Smooth muscle cell (in vitro differentiated cells): ENCODE results near the gene FER1L5. TPM values are rescaled to one million over a fixed set of nuclear protein-coding genes. Genes with fewer than 3 reads are reported as not detected.

Source experiments
- DNase-seq: peaks from one replicate; lab custom pipeline; 2025; ENCODE audit not compliant: unreplicated experiment; lab: John Stamatoyannopoulos, UW
- H2AFZ ChIP-seq: fragments of 200-600 bp; sonication (generic); 2 replicates; pipeline ENCODE4 v1.6.0; 2016; ENCODE audit warnings: antibody characterized with exemption, low read depth, mild to moderate bottlenecking
- H3F3A ChIP-seq: fragments of 200-600 bp; sonication (generic); 2 replicates; pipeline ENCODE4 v1.6.0; 2017; ENCODE audit warnings: antibody characterized with exemption, low read depth
- H3K27ac ChIP-seq: fragments of 200-600 bp; sonication (generic); 2 replicates; pipeline ENCODE4 v1.5.1; 2016; ENCODE audit warnings: low read depth, mild to moderate bottlenecking
- H3K27me3 ChIP-seq: fragments of 200-600 bp; sonication (generic); 2 replicates; pipeline ENCODE4 v1.6.1; 2016; ENCODE audit warnings: low read depth, mild to moderate bottlenecking
- H3K36me3 ChIP-seq: fragments of 200-600 bp; sonication (generic); 2 replicates; pipeline ENCODE4 v1.5.1; 2016; ENCODE audit warnings: low read depth
- H3K4me1 ChIP-seq: fragments of 200-600 bp; sonication (generic); 2 replicates; pipeline ENCODE4 v1.5.1; 2016; ENCODE audit warnings: low read depth
- H3K4me2 ChIP-seq: fragments of 200-600 bp; sonication (generic); 2 replicates; pipeline ENCODE4 v1.6.0; 2016; ENCODE audit warnings: mild to moderate bottlenecking
- H3K4me3 ChIP-seq: fragments of 200-600 bp; sonication (generic); 2 replicates; pipeline ENCODE4 v1.5.1; 2016; ENCODE audit warnings: mild to moderate bottlenecking
- H3K79me2 ChIP-seq: fragments of 200-600 bp; sonication (generic); 2 replicates; pipeline ENCODE4 v1.6.0; 2016; ENCODE audit warnings: low read depth, mild to moderate bottlenecking
- H3K9ac ChIP-seq: fragments of 200-600 bp; sonication (generic); 2 replicates; pipeline ENCODE4 v1.6.0; 2016; ENCODE audit warnings: low read depth
- H3K9me3 ChIP-seq: fragments of 200-600 bp; sonication (generic); replicated peaks from 2 replicates; pipeline ENCODE4 v1.5.1; 2016; ENCODE audit warnings: low read depth
- H4K20me1 ChIP-seq: fragments of 200-600 bp; sonication (generic); 2 replicates; pipeline ENCODE4 v1.6.0; 2016; ENCODE audit warnings: low read depth
- CTCF ChIP-seq: fragments of 200-600 bp; sonication (generic); IDR thresholded peaks from 2 replicates; pipeline ENCODE4 v1.5.1; 2017; ENCODE audit warnings: borderline replicate concordance, mild to moderate bottlenecking, antibody characterized with exemption; ENCODE audit not compliant: insufficient read depth, poor library complexity, severe bottlenecking
- WGBS: methylation state at CpG from one replicate; pipeline ENCODE4 v1.1.7; 2016; ENCODE audit warnings: low lambda C conversion rate; 5-methylcytosine and 5-hydroxymethylcytosine counted together
- polyA plus RNA-seq: library from polyadenylated mRNA; unstranded; fragments of >200 nt; fragmentation: Nextera tagmentation; extraction: Ambion mirVana; gene quantifications from 2 replicates; pipeline ENCODE4 v1.2.1, GENCODE V29; 2016
- total RNA-seq: library from RNA; depleted of rRNA; stranded (reverse); fragments of >200 nt; gene quantifications from 2 replicates; pipeline ENCODE4 v1.2.3, GENCODE V29; 2014

The FER1L5 gene
- total and polyA plus RNA-seq, 2 experiments from 2014 or later = not detected

GRCh38 chr2:96695602-96696001 is 53.0 kb downstream of the FER1L5 start:
- no peak overlapping the region for H3K27ac ChIP-seq
- no peak overlapping the region for H2AFZ ChIP-seq
- no peaks in the 10 kb centered on the region for H4K20me1 ChIP-seq
- H3F3A ChIP-seq = no peaks in the 10 kb centered on the region
- no peaks in the 10 kb centered on the region for H3K27me3 ChIP-seq
- no peaks in the 10 kb centered on the region for H3K79me2 ChIP-seq
- H3K4me3 ChIP-seq = no peak overlapping the region
- no peak for TF ChIP-seq CTCF
- H3K4me1 ChIP-seq = no peaks in the 10 kb centered on the region
- no peaks in the 10 kb centered on the region for H3K9me3 ChIP-seq
- WGBS = 93% methylated on average over 15 of the region's 15 CpGs
- no peak for DNase-seq
- no peaks in the 10 kb centered on the region for H3K36me3 ChIP-seq
- no peak overlapping the region for H3K9ac ChIP-seq
- no peak overlapping the region for H3K4me2 ChIP-seq

GRCh38 chr2:96697476-96697875 is 54.9 kb downstream of the FER1L5 start:
- Histone ChIP-seq H3K4me1 (no peaks in the 10 kb centered on the region), H3K79me2 (no peaks in the 10 kb centered on the region), H3K9me3 (no peaks in the 10 kb centered on the region), H3K4me3 (no peak overlapping the region), H2AFZ (no peak overlapping the region), H3F3A (no peaks in the 10 kb centered on the region), H4K20me1 (no peaks in the 10 kb centered on the region), H3K4me2 (no peak overlapping the region), H3K36me3 (no peaks in the 10 kb centered on the region), H3K27ac (no peak overlapping the region), H3K27me3 (no peaks in the 10 kb centered on the region), H3K9ac (no peak overlapping the region)
- TF ChIP-seq CTCF = no peak
- 86% methylated on average over 2 of the region's 2 CpGs for WGBS
- no peak for DNase-seq

- DNase-seq = no peak
- Histone ChIP-seq H3K4me3 (no peak overlapping the region), H2AFZ (no peak overlapping the region), H4K20me1 (no peaks in the 10 kb centered on the region), H3K4me2 (no peak overlapping the region), H3K4me1 (no peaks in the 10 kb centered on the region), H3K79me2 (no peaks in the 10 kb centered on the region), H3F3A (no peaks in the 10 kb centered on the region), H3K9ac (no peak overlapping the region), H3K27me3 (no peaks in the 10 kb centered on the region), H3K9me3 (no peaks in the 10 kb centered on the region), H3K27ac (no peak overlapping the region), H3K36me3 (no peaks in the 10 kb centered on the region)
- no peak for TF ChIP-seq CTCF
- WGBS = 96% methylated on average over 14 of the region's 14 CpGs
Observed at GRCh38 chr2:96698221-96698861, 55.8 kb downstream of the FER1L5 start.

- Histone ChIP-seq H3K36me3 (no peaks in the 10 kb centered on the region), H3K4me2 (no peak overlapping the region), H3K4me3 (no peak overlapping the region), H3K27ac (no peak overlapping the region), H3F3A (no peaks in the 10 kb centered on the region), H3K9me3 (no peaks in the 10 kb centered on the region), H3K79me2 (no peaks in the 10 kb centered on the region), H3K27me3 (no peaks in the 10 kb centered on the region), H2AFZ (no peak overlapping the region), H3K9ac (no peak overlapping the region), H3K4me1 (no peaks in the 10 kb centered on the region), H4K20me1 (no peaks in the 10 kb centered on the region)
- TF ChIP-seq CTCF = no peak
- no peak for DNase-seq
- WGBS = 95% methylated on average over 6 of the region's 6 CpGs
Observed at GRCh38 chr2:96699021-96699420, 56.5 kb downstream of the FER1L5 start.
